ENCODE results near the gene KCNQ5.

The KCNQ5 gene

GRCh38 chr6:73139681-73140383 is 518.0 kb downstream of the KCNQ5 start:
- Histone ChIP-seq H3K36me3 (ENCODE audit: control insufficient read depth in 2 of 2, insufficient read depth in 1 of 2, low read length in 2 of 2) (no peaks in the 10 kb centered on the region), H3K4me3 (ENCODE audit: low read depth, low read length) (no peak overlapping the region), H3K4me1 (ENCODE audit: control insufficient read depth, insufficient read depth, low read length) (no peaks in the 10 kb centered on the region), H3K27ac (ENCODE audit: extremely low read depth, low read depth, low read length) (no peak overlapping the region), H3K9me3 (ENCODE audit: control insufficient read depth, insufficient read depth, low read depth, low read length) (no peaks in the 10 kb centered on the region)
- TF ChIP-seq ZNF629 (tag by site-specific recombination; IDR thresholded peaks at IDR 0.05) (no peak), ZBTB11 (tag by site-specific recombination; conservative IDR thresholded peaks at IDR 0.05; ENCODE audit: low read depth) (no peak), ZNF140 (tag by site-specific recombination; IDR thresholded peaks at IDR 0.05) (no peak), ZNF274 (IDR thresholded peaks at IDR 0.05; ENCODE audit: low read length) (no peak), ZNF274 (tag by site-specific recombination; IDR thresholded peaks at IDR 0.05; ENCODE audit: borderline replicate concordance) (no peak), ZNF221 (tag by site-specific recombination; IDR thresholded peaks at IDR 0.05; ENCODE audit: borderline replicate concordance) (no peak), ZNF133 (tag by site-specific recombination; IDR thresholded peaks at IDR 0.05) (no peak)
- CTCF ChIA-PET = interaction anchor here (1.4 kb wide), 1 partner anchor 10 kb away, joined by 5 read pairs; no protein-coding TSS in a partner anchor
- POLR2A ChIA-PET = no interaction called here

- Histone ChIP-seq H3K36me3 (ENCODE audit: control insufficient read depth in 2 of 2, insufficient read depth in 1 of 2, low read length in 2 of 2) (no peaks in the 10 kb centered on the region), H3K9me3 (ENCODE audit: control insufficient read depth, insufficient read depth, low read depth, low read length) (no peaks in the 10 kb centered on the region), H3K4me3 (ENCODE audit: low read depth, low read length) (no peak overlapping the region), H3K4me1 (ENCODE audit: control insufficient read depth, insufficient read depth, low read length) (no peaks in the 10 kb centered on the region), H3K27ac (ENCODE audit: extremely low read depth, low read depth, low read length) (no peak overlapping the region)
- ChIA-PET CTCF (no interaction called here), POLR2A (no interaction called here)
- TF ChIP-seq INSM2 (tag by site-specific recombination; IDR thresholded peaks at IDR 0.05) (no peak), KLF17 (tag by site-specific recombination; IDR thresholded peaks at IDR 0.05) (no peak), ZNF2 (tag by site-specific recombination; IDR thresholded peaks at IDR 0.05) (no peak), ZBTB26 (tag by site-specific recombination; optimal IDR thresholded peaks at IDR 0.05) (no peak), ZBTB44 (tag by site-specific recombination; IDR thresholded peaks at IDR 0.05) (no peak), TRIM28 (IDR thresholded peaks at IDR 0.05; ENCODE audit: borderline replicate concordance, low read length) (no peak), OVOL3 (tag by site-specific recombination; IDR thresholded peaks at IDR 0.05) (no peak), ZNF785 (tag by site-specific recombination; IDR thresholded peaks at IDR 0.05) (no peak)
Measured at GRCh38 chr6:73143551-73143950, 521.7 kb downstream of the KCNQ5 start.

Data from HEK293 (cell line).